PC-9 (cell line): ENCODE measurements around the gene KIF16B.

Experiments used
- EZH2 ChIP-seq: fragments of 200-600 bp; sonication (generic); IDR thresholded peaks from 2 replicates; pipeline ENCODE4 v1.8.0; 2017; ENCODE audit warnings: antibody characterized with exemption, low read depth
- TF ChIP-seq, protein P1 (sequence below): fragments of 200-600 bp; sonication (generic); conservative IDR thresholded peaks from 2 replicates; pipeline ENCODE4 v1.6.1; 2017; ENCODE audit warnings: mixed run types, antibody characterized with exemption, mild to moderate bottlenecking, moderate library complexity

DNA sequence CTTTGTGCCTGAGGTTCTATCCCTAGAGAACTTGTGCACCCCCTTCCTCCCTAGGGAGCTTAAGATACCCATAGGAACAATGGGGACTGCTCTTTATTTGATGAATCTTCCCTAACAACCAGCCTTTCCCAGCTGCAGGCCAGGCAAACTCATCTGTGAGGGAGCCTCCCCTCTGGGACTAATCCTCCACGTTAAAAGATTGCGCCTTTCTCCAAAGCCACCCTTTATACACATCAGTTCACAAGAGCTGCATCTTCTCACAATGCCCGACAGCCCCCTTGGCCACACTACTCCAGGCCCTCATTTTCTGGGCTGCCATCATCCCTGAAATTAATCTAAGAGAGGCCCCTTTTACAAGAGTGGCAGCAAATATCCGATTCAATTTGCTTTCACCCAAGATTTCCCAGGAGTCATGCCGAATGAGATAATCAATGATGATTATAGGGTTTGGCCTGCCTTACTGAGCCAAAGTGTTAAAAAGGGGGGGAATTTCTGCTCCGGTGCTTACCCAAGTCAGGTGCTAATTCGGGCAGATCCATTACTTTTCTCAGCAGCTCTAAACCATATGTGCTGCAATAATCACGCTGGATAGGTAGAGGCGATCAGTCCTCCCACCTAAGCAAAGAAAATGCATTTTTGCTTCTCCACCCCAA, 336.5 kb downstream of the KIF16B start:
- TF ChIP-seq, protein P1, sequence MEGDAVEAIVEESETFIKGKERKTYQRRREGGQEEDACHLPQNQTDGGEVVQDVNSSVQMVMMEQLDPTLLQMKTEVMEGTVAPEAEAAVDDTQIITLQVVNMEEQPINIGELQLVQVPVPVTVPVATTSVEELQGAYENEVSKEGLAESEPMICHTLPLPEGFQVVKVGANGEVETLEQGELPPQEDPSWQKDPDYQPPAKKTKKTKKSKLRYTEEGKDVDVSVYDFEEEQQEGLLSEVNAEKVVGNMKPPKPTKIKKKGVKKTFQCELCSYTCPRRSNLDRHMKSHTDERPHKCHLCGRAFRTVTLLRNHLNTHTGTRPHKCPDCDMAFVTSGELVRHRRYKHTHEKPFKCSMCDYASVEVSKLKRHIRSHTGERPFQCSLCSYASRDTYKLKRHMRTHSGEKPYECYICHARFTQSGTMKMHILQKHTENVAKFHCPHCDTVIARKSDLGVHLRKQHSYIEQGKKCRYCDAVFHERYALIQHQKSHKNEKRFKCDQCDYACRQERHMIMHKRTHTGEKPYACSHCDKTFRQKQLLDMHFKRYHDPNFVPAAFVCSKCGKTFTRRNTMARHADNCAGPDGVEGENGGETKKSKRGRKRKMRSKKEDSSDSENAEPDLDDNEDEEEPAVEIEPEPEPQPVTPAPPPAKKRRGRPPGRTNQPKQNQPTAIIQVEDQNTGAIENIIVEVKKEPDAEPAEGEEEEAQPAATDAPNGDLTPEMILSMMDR = no peak
- TF ChIP-seq EZH2 = no peak
